HG02943 (cell line): ENCODE results near the gene MBOAT1.
"Not testable (repeated sequence)": the region's sequence is repeated elsewhere in the genome, so short reads cannot be mapped to it uniquely, and the experiment has no call there.

Experiments used
- ATAC-seq: cut with Tn5 transposase; IDR thresholded peaks from one replicate; pipeline ENCODE4 v1.9.1; 2021; ENCODE audit warnings: mild to moderate bottlenecking, low read depth, moderate library complexity; ENCODE audit not compliant: unreplicated experiment

Gene MBOAT1

DNA sequence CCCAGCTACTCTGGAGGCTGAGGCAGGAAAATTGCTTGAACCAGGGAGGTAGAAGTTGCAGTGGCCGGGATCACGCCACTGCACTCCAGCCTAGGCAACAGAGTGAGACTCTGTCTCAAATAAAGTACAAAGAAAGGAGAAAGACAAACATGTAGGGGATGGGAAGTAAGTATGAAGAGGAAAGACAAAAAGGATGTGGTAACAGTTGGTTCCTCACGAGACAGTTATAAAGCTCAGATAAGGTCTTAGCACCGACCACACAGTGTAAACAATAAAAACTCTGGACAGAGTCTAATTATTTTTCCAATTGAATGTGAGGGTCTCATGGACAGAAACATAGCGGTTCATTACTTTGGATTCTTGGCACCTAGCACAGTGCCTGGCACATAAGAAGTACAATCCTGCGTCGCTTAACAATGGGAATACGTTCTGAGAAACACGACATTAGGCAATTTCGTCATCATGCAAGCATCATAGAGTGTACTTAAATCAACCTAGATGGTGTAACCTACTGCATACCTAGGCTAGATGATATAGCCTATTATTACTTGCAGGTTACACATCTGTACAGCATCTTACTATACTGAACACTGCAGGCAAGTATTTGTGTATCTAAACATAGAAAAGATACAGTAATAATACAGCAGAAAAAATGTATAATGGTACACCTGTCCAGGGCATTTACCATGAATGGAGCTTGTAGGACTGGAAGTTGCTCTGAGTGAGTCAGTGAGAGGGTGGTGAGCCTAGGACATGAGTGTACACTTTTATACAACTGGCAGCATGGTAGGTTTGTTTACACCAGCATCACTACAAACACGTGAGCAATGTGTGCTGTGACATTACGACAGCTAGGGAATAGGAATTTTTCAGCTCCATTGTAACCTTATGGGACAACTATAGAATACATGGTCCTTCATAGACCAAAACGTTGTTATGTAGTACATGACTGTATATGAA, 38.2 kb downstream of the MBOAT1 start:
- ATAC-seq, result peak; percentile 83

GRCh38 chr6:20172842-20173456, 39.3 kb downstream of the MBOAT1 start:
- ATAC-seq, result no peak

DNA sequence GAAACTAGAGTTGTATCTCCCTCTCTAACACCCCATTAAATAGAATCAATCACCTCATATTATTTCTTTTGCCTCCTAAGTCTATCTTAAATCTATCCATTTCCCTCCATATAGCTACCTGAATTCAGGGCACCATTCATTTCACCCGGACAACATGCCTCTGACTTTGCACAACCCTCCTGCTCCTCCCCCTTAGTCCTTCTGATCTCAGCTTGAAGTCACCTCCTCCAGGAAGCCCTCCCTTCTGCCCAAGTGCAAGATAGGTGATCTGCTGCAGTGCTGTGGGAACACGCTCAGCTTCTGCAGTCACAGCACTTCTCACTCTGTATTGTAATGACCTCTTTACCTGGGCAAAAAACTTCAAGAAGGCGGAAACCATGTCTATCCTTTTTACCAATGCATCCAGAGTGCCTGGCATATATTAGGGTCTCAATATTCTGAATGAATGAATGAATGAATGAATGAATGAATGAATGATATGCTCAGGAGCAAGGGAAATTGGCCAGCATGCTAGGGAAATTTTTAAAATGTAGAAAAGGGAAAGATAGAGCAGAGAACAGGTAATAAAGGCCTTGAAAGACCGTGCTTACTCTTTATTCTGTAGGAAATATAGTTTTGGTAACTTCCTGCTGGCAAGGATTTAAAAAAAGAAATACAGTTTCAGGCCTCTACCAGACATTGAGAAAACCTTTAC, 41.7 kb downstream of the MBOAT1 start:
- no peak for ATAC-seq

DNA sequence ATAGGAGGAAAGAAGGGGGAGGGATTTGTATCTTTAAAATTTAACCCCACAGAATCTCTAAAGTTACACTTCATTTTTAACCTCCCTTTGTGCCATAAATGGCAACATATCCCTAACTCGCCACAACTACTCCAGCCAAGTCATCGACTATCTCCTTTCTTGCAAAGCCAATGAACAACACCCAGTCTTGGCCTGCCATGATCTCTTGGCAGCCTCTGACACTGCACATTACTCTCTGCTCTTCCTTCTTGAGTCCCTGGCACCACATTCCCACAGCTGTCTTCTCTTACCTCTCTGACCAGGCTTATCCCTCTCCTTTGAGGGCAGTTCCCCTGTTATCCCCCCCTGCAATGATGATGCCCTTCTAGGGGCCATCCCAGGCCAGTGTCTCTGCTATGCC, 42.5 kb downstream of the MBOAT1 start:
- no peak for ATAC-seq

- ATAC-seq, result no peak
These were observed 43.1 kb downstream of the MBOAT1 start for GRCh38 chr6:20169119-20169557.

- no peak for ATAC-seq
These were observed 43.6 kb downstream of the MBOAT1 start for GRCh38 chr6:20168690-20169089.

- ATAC-seq, result no peak
These were observed 44.7 kb downstream of the MBOAT1 start for GRCh38 chr6:20167601-20168000.

GRCh38 chr6:20166210-20166609, 46.1 kb downstream of the MBOAT1 start:
- ATAC-seq, result no peak

DNA sequence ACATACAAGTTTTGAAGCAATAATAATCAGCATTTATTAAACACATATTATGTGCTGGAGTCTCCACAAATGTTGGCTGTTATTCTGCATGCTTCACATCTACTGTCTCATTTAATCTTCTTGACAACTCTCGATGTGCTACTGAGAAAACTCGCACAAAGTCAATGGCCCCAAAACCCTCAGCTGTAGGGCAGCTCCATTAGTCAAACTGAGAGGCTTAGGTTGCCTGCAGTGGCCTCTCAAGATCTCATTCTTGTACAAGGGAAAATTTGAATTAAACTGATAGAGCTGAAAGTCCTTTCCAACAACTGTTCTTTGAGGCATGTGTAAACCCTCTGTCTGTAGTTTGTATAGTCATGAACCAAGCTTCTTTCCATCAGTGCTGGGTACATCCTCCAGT, 49.8 kb downstream of the MBOAT1 start:
- no peak for ATAC-seq

GRCh38 chr6:20160541-20161283, 51.6 kb downstream of the MBOAT1 start:
- no peak for ATAC-seq

- ATAC-seq, result no peak
These were observed 52.3 kb downstream of the MBOAT1 start for GRCh38 chr6:20159781-20160540.

DNA sequence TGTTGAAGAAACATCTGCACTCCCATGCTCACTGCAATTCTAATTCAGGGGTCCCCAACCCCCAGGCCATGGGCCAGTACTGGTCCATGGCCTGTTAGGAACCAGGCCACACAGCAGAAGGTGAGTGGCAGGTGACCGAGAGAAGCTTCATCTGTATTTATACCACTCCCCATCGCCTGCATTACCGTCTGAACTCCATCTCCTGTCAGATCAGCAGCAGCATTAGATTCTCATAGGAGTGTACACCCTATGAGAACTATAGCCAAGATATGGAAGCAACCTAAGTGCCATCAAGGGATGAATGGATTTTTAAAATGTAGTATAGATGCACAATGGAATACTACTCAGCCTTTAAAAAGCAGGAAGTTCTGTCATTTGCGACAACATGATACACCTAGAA, 53.2 kb downstream of the MBOAT1 start:
- ATAC-seq, result no peak

- no peak for ATAC-seq
These were observed 53.6 kb downstream of the MBOAT1 start for GRCh38 chr6:20158676-20159075.

GRCh38 chr6:20156824-20157223, 55.4 kb downstream of the MBOAT1 start:
- no peak for ATAC-seq

GRCh38 chr6:20154753-20155152, 57.5 kb downstream of the MBOAT1 start:
- no peak for ATAC-seq

GRCh38 chr6:20153194-20153593, 59.1 kb downstream of the MBOAT1 start:
- ATAC-seq, result no peak

DNA sequence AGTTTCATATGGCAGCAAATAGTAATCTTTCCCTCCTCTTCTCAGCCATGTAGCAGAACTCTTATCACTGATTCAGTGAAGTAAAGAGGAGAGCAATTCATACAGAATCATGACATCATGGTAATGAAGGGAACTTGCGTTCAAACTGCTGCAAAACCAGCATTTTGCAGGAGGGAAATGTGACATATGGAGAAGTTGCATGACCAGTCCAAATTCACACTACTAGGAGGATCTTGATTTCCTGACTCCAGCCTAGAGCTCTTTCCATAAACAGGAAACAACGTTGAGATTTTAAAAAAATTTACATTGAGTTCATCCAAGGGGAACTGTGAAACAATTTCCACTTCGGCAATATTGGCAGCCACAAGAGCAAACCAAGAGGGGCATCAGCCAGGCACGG, 63.8 kb downstream of the MBOAT1 start:
- no peak for ATAC-seq

- ATAC-seq, result no peak
These were observed 64.8 kb downstream of the MBOAT1 start for GRCh38 chr6:20147469-20147868.

GRCh38 chr6:20146831-20147230, 65.4 kb downstream of the MBOAT1 start:
- not testable (repeated sequence) for ATAC-seq

DNA sequence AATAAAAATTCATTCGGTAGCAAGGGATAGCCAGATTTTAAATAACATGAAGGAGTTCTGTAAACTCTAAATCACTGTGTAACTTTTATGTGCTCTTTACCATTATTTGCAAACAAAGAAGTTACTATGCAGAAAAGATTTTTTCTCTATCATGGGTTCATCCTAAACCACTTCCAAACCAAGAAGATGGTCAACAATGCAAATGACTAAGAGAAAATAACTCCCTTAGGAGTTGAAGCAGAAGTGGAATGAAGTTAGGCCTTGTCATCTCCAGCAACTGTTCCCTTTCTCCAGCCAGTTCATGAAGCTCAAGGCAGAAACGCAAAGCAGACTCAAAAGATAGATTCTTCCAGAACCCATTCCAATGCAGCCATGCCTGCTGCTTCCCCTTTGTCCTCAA, 66.0 kb downstream of the MBOAT1 start:
- no peak for ATAC-seq
